Measurements from ENCODE around the gene MRC1.

DNA sequence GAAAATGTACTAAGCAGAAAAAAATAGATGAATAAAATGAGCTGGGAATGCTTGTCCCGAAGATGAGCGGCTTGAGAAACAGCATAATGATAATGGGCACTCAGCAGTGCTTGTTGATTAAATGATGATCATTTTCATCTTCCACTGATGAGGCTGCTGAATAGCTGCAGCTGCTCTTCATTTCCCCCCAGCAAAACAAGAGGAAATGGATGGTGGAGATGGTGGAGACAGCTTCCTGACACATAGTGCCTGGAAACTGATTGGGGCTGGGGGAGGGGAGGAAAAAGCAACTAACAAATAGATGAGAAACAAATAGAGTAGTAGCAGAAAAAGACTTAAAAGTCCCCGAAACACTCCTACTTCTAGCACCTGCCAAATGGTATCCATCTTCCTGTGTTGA, 41.4 kb downstream of the MRC1 start:
- TF ChIP-seq KDM1A (IDR thresholded peaks at IDR 0.05; ENCODE audit: low read depth) (no peak), ESRRA (IDR thresholded peaks at IDR 0.05; ENCODE audit: borderline replicate concordance, low read length) (no peak), NR3C1 (IDR thresholded peaks at IDR 0.05) (no peak), JUNB (IDR thresholded peaks at IDR 0.05) (no peak), ZFP36 (IDR thresholded peaks at IDR 0.05; ENCODE audit: borderline replicate concordance, partially characterized antibody) (no peak), POLR2A (IDR thresholded peaks at IDR 0.05; ENCODE audit: low read length) (no peak), CBX2 (IDR thresholded peaks at IDR 0.05; ENCODE audit: borderline replicate concordance, low read depth) (no peak), SMC3 (IDR thresholded peaks at IDR 0.05) (no peak), RCOR1 (IDR thresholded peaks at IDR 0.05; ENCODE audit: low read depth, low read length) (no peak), HDAC2 (IDR thresholded peaks at IDR 0.05) (no peak), RAD21 (conservative IDR thresholded peaks at IDR 0.05 in 1 of 2, IDR thresholded peaks at IDR 0.05 in 1 of 2) (no peak)
- TF ChIP-seq, protein P1, sequence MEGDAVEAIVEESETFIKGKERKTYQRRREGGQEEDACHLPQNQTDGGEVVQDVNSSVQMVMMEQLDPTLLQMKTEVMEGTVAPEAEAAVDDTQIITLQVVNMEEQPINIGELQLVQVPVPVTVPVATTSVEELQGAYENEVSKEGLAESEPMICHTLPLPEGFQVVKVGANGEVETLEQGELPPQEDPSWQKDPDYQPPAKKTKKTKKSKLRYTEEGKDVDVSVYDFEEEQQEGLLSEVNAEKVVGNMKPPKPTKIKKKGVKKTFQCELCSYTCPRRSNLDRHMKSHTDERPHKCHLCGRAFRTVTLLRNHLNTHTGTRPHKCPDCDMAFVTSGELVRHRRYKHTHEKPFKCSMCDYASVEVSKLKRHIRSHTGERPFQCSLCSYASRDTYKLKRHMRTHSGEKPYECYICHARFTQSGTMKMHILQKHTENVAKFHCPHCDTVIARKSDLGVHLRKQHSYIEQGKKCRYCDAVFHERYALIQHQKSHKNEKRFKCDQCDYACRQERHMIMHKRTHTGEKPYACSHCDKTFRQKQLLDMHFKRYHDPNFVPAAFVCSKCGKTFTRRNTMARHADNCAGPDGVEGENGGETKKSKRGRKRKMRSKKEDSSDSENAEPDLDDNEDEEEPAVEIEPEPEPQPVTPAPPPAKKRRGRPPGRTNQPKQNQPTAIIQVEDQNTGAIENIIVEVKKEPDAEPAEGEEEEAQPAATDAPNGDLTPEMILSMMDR (IDR thresholded peaks at IDR 0.05) = no peak
